HepG2 (cell line): Measurements from ENCODE around the gene PLPPR4. TPM values are rescaled to one million over a fixed set of nuclear protein-coding genes. Genes with fewer than 3 reads are reported as not detected.

Experiments used
- ATAC-seq: fragments of 200-7000 bp; cut with Tn5 transposase; 3 replicates; pipeline ENCODE4 v1.9.1; 2020; ENCODE audit warnings: mild to moderate bottlenecking, moderate library complexity
- BruUV-seq: library from RNA; stranded (reverse); fragments of 400-500 nt; replicated peaks from 2 replicates; lab custom pipeline; 2021; lab: Mats Ljungman, UMichigan
- CTCF ChIA-PET: fragments of 300-600 bp; formaldehyde crosslinking; extraction: SDS; loops from one replicate; lab custom pipeline; 2021; ENCODE audit warnings: low total read pairs, inconsistent platforms, low intra/inter-chr PET ratio; lab: Yijun Ruan, JAX
- POLR2A ChIA-PET: fragments of 350-600 bp; sonication (Branson Sonifier 250); formaldehyde crosslinking; loops from one replicate; lab custom pipeline; 2020; ENCODE audit warnings: antibody characterized with exemption, inconsistent platforms; lab: Yijun Ruan, JAX
- DNase-seq: peaks from one replicate; pipeline ENCODE4 v3.0.0-alpha.2; 2015; ENCODE audit warnings: low spot score
- FAIRE-seq: peaks from 3 replicates; lab custom pipeline; 2011; peaks lifted over from hg19 to GRCh38; lab: Jason Lieb, UNC
- H2AFZ ChIP-seq: one replicate; pipeline ENCODE4 v1.6.1; 2011; ENCODE audit warnings: low read length, inconsistent platforms
- H3K27ac ChIP-seq: fragments of 300-600 bp; 3 replicates; pipeline ENCODE4 v1.8.0; 2011; ENCODE audit warnings: mixed run types, mild to moderate bottlenecking, mixed read lengths, low read length, inconsistent platforms; ENCODE audit not compliant: insufficient read depth; ENCODE audit errors: extremely low read length
- H3K27me3 ChIP-seq, 2 experiments: fragments of 200-600 bp in 1 of 2; 2 replicates in 1 of 2; 3 replicates in 1 of 2; pipeline versions ENCODE4 v1.6.0 to v1.8.0; 2011; ENCODE audit warnings: low read length in 2 of 2, mild to moderate bottlenecking in 2 of 2, moderate library complexity in 2 of 2, inconsistent platforms in 1 of 2; ENCODE audit not compliant: insufficient read depth in 2 of 2, control insufficient read depth in 1 of 2
- H3K36me3 ChIP-seq, 2 experiments: fragments of 200-600 bp in 1 of 2; replicated peaks in 1 of 2; 2 replicates in 1 of 2; 3 replicates in 1 of 2; pipeline versions ENCODE4 v1.5.1 to v1.8.0; 2011; ENCODE audit warnings: low read length in 2 of 2, inconsistent platforms in 1 of 2; ENCODE audit not compliant: insufficient read depth in 2 of 2, control insufficient read depth in 1 of 2
- H3K4me1 ChIP-seq: 2 replicates; pipeline ENCODE4 v1.5.1; 2012; ENCODE audit warnings: low read length, inconsistent platforms; ENCODE audit not compliant: insufficient read depth
- H3K4me2 ChIP-seq: 2 replicates; pipeline ENCODE4 v1.6.0; 2011; ENCODE audit warnings: low read depth, low read length, inconsistent platforms
- H3K4me3 ChIP-seq, 3 experiments: fragments of 200-600 bp in 1 of 3; sonication (generic), shearing (Covaris generic) in 1 of 3; replicated peaks in 1 of 3; 2 replicates each; pipeline ENCODE4 v1.5.1; 2011 to 2016; ENCODE audit warnings: low read length in 3 of 3, inconsistent platforms in 2 of 3, low read depth in 2 of 3, mild to moderate bottlenecking in 2 of 3, control low read depth in 1 of 3, mixed read lengths in 1 of 3; ENCODE audit not compliant: insufficient read depth in 1 of 3
- H3K79me2 ChIP-seq: one replicate; pipeline ENCODE4 v1.6.1; 2011; ENCODE audit warnings: low read length, inconsistent platforms; ENCODE audit not compliant: insufficient read depth
- H3K9ac ChIP-seq: 2 replicates; pipeline ENCODE4 v1.6.0; 2011; ENCODE audit warnings: mild to moderate bottlenecking, low read depth, low read length, inconsistent platforms; ENCODE audit not compliant: insufficient read depth
- H3K9me3 ChIP-seq: 2 replicates; pipeline ENCODE4 v1.5.1; 2012; ENCODE audit warnings: mild to moderate bottlenecking, low read length
- H4K20me1 ChIP-seq: 2 replicates; pipeline ENCODE4 v1.6.0; 2011; ENCODE audit warnings: inconsistent platforms, mild to moderate bottlenecking, low read length, moderate library complexity; ENCODE audit not compliant: insufficient read depth
- HMG20B ChIP-seq: conservative IDR thresholded peaks from 2 replicates; pipeline ENCODE4 v1.6.1; 2016; ENCODE audit warnings: missing genetic modification reagents, missing compliant biosample characterization
- MEF2D ChIP-seq: sonication (generic); formaldehyde crosslinking; IDR thresholded peaks from 2 replicates; pipeline ENCODE4 v1.5.1; 2020; ENCODE audit warnings: mild to moderate bottlenecking, missing genetic modification reagents
- MLXIP ChIP-seq: sonication (generic); formaldehyde crosslinking; IDR thresholded peaks from 2 replicates; pipeline ENCODE4 v1.9.0; 2021; ENCODE audit warnings: missing genetic modification reagents, borderline replicate concordance
- MZF1 ChIP-seq: sonication (generic); formaldehyde crosslinking; IDR thresholded peaks from 2 replicates; pipeline ENCODE4 v1.8.1; 2023; ENCODE audit warnings: mild to moderate bottlenecking, missing genetic modification reagents, borderline replicate concordance
- SALL2 ChIP-seq: sonication (generic); formaldehyde crosslinking; IDR thresholded peaks from 2 replicates; pipeline ENCODE4 v1.8.1; 2023; ENCODE audit warnings: mild to moderate bottlenecking, missing genetic modification reagents, inconsistent platforms
- ZFP90 ChIP-seq: sonication (generic); formaldehyde crosslinking; IDR thresholded peaks from 2 replicates; pipeline ENCODE4 v1.8.0; 2022; ENCODE audit warnings: missing genetic modification reagents, mild to moderate bottlenecking, inconsistent platforms, borderline replicate concordance
- ZNF251 ChIP-seq: sonication (generic); formaldehyde crosslinking; IDR thresholded peaks from 2 replicates; pipeline ENCODE4 v1.9.0; 2021; ENCODE audit warnings: mild to moderate bottlenecking, missing genetic modification reagents
- WGBS: methylation state at CpG from one replicate; pipeline ENCODE4 v1.1.6; 2017; ENCODE audit warnings: low lambda C conversion rate; 5-methylcytosine and 5-hydroxymethylcytosine counted together
- in situ Hi-C: cut with HindIII; loops from 2 replicates; pipeline ENCODE4 v1.10.0; 2017; ENCODE audit warnings: low pct_unique_long_range_greater_than_20kb; ENCODE audit not compliant: extremely low pct_ligation_motif_present
- intact Hi-C: fragments of 100-400 bp; cut with micrococcal nuclease; formaldehyde crosslinking; loops from one replicate; pipeline ENCODE4 v1.10.0; 2022; ENCODE audit not compliant: unreplicated experiment
- polyA plus RNA-seq, 8 experiments: library from polyadenylated mRNA; depleted of rRNA in 3 of 8; stranded (reverse) in 7 of 8; unstranded in 1 of 8; fragments of >200 nt; fragmentation: Illumina TruSeq in 4 of 8; extraction: Trizol in 4 of 8; gene quantifications; 2 replicates each; pipeline versions ENCODE4 v1.2.1 to v1.2.3, GENCODE V29; 2011 to 2016; ENCODE audit warnings: low read depth in 4 of 8, missing spikeins in 1 of 8, mixed read lengths in 1 of 8; ENCODE audit not compliant: insufficient read depth in 1 of 8
- total RNA-seq, 5 experiments: library from RNA; depleted of rRNA; stranded (reverse); fragments of >200 nt; fragmentation: Illumina TruSeq; extraction: Trizol; gene quantifications; 2 replicates each; pipeline ENCODE4 v1.2.3, GENCODE V29; 2016; ENCODE audit warnings: low read depth in 1 of 5
- TF ChIP-seq, protein P1 (sequence below): sonication (generic); formaldehyde crosslinking; IDR thresholded peaks from 2 replicates; pipeline ENCODE4 v1.4.0; 2020; ENCODE audit warnings: mild to moderate bottlenecking, missing genetic modification reagents

PLPPR4 gene
- total and polyA plus RNA-seq, 2 of the 13 experiments (the other 11 are each of a cell fraction or from before 2014, with no cell fraction given) = not detected

DNA sequence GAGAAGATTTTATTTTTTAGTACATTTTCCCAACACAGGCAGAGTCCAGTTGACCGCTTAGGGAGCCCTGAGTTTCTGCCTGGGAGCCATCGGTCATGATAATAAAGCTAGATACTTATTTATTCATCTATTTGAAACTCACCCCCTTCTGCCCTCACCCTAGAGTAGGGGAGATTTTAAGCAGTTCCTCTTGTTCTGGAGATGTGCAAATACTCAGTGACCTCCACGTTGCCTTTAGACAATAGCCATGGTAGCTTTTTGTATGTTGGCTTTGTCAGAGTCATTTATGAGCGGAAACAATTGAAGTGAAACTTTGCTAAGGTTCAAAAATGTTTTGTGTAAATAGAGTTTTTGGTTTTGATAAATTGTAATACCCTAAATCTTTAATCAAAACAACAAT is 45.7 kb upstream of the PLPPR4 start:
- in situ Hi-C loops = no loop called here
- 31% methylated on average over 4 of the region's 4 CpGs for WGBS
- Histone ChIP-seq H4K20me1 (no peaks in the 10 kb centered on the region), H3K27ac (no peak overlapping the region), H2AFZ (no peak overlapping the region), H3K4me1 (no peaks in the 10 kb centered on the region), H3K9ac (no peak overlapping the region), H3K27me3 (no peaks in the 10 kb centered on the region), H3K4me2 (no peak overlapping the region), H3K4me3 (no peak overlapping the region), H3K36me3 (no peaks in the 10 kb centered on the region), H3K9me3 (no peaks in the 10 kb centered on the region), H3K79me2 (no peaks in the 10 kb centered on the region)
- CTCF ChIA-PET = no interaction called here
- no TSS peak for BruUV-seq
- ATAC-seq = no peak
- TF ChIP-seq ZFP90 (CRISPR knock-in tag) (no peak), HMG20B (no peak), MZF1 (CRISPR knock-in tag) (no peak), MLXIP (CRISPR knock-in tag) (no peak), MEF2D (CRISPR knock-in tag) (no peak), SALL2 (CRISPR knock-in tag) (no peak), ZNF251 (no peak)
- TF ChIP-seq, protein P1, sequence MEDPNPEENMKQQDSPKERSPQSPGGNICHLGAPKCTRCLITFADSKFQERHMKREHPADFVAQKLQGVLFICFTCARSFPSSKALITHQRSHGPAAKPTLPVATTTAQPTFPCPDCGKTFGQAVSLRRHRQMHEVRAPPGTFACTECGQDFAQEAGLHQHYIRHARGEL (CRISPR knock-in tag) = no peak
- intact Hi-C loops = no loop called here
- POLR2A ChIA-PET = no interaction called here
- DNase-seq = no peak
- no peak for FAIRE-seq
